Measurements from ENCODE around the gene CXCL1.

The CXCL1 gene

GRCh38 chr4:73847526-73848182, 21.5 kb upstream of the CXCL1 start:
- H3K27me3 Mint-ChIP-seq (ENCODE audit: low read depth, poor library complexity): peaks cover 16% of the 10 kb centered on the region

GRCh38 chr4:73848183-73848777, 20.9 kb upstream of the CXCL1 start:
- Mint-ChIP-seq H3K4me1 (no peaks in the 10 kb centered on the region), H3K9me3 (no peaks in the 10 kb centered on the region), H3K36me3 (ENCODE audit: low read depth) (no peaks in the 10 kb centered on the region), H3K4me3 (no peak overlapping the region), H3K27ac (no peak overlapping the region), H3K27me3 (ENCODE audit: low read depth, poor library complexity) (peaks cover 20% of the 10 kb centered on the region)
- TF ChIP-seq, protein P1, sequence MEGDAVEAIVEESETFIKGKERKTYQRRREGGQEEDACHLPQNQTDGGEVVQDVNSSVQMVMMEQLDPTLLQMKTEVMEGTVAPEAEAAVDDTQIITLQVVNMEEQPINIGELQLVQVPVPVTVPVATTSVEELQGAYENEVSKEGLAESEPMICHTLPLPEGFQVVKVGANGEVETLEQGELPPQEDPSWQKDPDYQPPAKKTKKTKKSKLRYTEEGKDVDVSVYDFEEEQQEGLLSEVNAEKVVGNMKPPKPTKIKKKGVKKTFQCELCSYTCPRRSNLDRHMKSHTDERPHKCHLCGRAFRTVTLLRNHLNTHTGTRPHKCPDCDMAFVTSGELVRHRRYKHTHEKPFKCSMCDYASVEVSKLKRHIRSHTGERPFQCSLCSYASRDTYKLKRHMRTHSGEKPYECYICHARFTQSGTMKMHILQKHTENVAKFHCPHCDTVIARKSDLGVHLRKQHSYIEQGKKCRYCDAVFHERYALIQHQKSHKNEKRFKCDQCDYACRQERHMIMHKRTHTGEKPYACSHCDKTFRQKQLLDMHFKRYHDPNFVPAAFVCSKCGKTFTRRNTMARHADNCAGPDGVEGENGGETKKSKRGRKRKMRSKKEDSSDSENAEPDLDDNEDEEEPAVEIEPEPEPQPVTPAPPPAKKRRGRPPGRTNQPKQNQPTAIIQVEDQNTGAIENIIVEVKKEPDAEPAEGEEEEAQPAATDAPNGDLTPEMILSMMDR (IDR thresholded peaks at IDR 0.05): no peak
- DNase-seq: no peak

More at GRCh38 chr4:73847526-73848182, 21.5 kb upstream of the CXCL1 start:
- no peak for DNase-seq
- TF ChIP-seq, protein P1 (IDR thresholded peaks at IDR 0.05): no peak
- Mint-ChIP-seq H3K27ac (no peak overlapping the region), H3K9me3 (no peaks in the 10 kb centered on the region), H3K4me3 (no peak overlapping the region), H3K36me3 (ENCODE audit: low read depth) (no peaks in the 10 kb centered on the region), H3K4me1 (no peaks in the 10 kb centered on the region)

- Mint-ChIP-seq H3K4me3 (no peak overlapping the region), H3K4me1 (no peaks in the 10 kb centered on the region), H3K27me3 (ENCODE audit: low read depth, poor library complexity) (peaks cover 32% of the 10 kb centered on the region), H3K27ac (no peak overlapping the region), H3K9me3 (no peaks in the 10 kb centered on the region), H3K36me3 (ENCODE audit: low read depth) (no peaks in the 10 kb centered on the region)
- DNase-seq: no peak
- TF ChIP-seq, protein P1 (IDR thresholded peaks at IDR 0.05): no peak
These were observed 18.8 kb upstream of the CXCL1 start for GRCh38 chr4:73850261-73850970.

DNA sequence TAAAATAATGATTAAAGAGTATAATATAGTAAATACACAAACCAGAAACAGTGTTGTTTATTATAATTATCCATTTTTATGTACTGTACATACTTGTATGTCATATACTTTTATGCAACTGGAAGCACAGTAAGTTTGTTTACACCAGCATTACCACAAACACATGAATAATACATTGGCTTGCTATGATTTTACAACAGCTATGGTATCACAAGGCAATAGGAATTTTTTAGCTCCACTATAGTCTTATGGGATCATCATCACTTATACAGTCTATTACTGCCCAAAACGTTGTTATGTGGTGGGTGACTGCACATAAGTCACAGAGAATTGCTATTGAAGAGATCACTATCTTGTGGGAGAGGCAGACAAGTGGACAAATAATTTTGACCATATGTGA, 17.9 kb upstream of the CXCL1 start:
- Mint-ChIP-seq H3K4me3 (no peak overlapping the region), H3K36me3 (ENCODE audit: low read depth) (no peaks in the 10 kb centered on the region), H3K27me3 (ENCODE audit: low read depth, poor library complexity) (peaks cover 32% of the 10 kb centered on the region), H3K4me1 (no peaks in the 10 kb centered on the region), H3K27ac (no peak overlapping the region), H3K9me3 (no peaks in the 10 kb centered on the region)
- TF ChIP-seq, protein P1 (IDR thresholded peaks at IDR 0.05): no peak
- no peak for DNase-seq

DNA sequence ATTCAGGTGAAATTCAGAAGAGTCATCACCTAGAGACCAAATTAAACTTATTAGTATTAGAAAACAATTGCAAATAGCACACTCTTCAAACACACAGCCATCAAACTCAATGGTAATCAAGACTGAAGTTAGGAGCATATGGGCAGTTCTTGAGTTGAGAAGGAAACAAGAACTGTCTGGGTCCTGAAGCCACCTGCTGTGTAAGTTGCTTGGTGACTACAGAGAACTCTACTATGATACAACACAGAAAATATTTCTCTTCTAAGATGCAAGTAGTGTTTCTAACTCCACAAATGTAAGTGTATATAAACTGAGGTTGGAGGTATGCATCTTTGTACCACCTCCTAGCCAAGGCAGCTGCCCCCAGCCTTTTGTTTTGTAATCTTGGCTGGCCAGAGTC, 16.4 kb upstream of the CXCL1 start:
- Mint-ChIP-seq H3K36me3 (ENCODE audit: low read depth) (no peaks in the 10 kb centered on the region), H3K9me3 (no peaks in the 10 kb centered on the region), H3K27me3 (ENCODE audit: low read depth, poor library complexity) (peaks cover 36% of the 10 kb centered on the region), H3K27ac (no peak overlapping the region), H3K4me3 (no peak overlapping the region), H3K4me1 (no peaks in the 10 kb centered on the region)
- no peak for DNase-seq
- TF ChIP-seq, protein P1 (IDR thresholded peaks at IDR 0.05): no peak
